HAP-1 (cell line): ENCODE results near the gene TLR9.

Source experiments
- DNase-seq, 2 experiments: peaks; one replicate each; pipeline ENCODE4 v3.0.0-alpha.2; 2016 to 2020; ENCODE audit warnings: low spot score in 2 of 2
- H3K27me3 ChIP-seq: fragments of 250-450 bp; sonication (Bioruptor Pico); 2 replicates; pipeline ENCODE4 v1.5.1; 2020; ENCODE audit warnings: low read depth, mild to moderate bottlenecking, moderate library complexity
- H3K36me3 ChIP-seq: fragments of 250-450 bp; sonication (Bioruptor Pico); replicated peaks from 2 replicates; pipeline ENCODE4 v1.5.1; 2020; ENCODE audit warnings: mild to moderate bottlenecking
- H3K4me1 ChIP-seq: fragments of 250-450 bp; sonication (Bioruptor Pico); 2 replicates; pipeline ENCODE4 v1.5.1; 2020; ENCODE audit warnings: mild to moderate bottlenecking
- H3K4me3 ChIP-seq: fragments of 250-450 bp; sonication (Bioruptor Pico); 2 replicates; pipeline ENCODE4 v1.5.1; 2020; ENCODE audit warnings: mild to moderate bottlenecking, moderate library complexity
- H3K9me3 ChIP-seq: fragments of 250-450 bp; sonication (Bioruptor Pico); 2 replicates; pipeline ENCODE4 v1.5.1; 2020; ENCODE audit warnings: mild to moderate bottlenecking, moderate library complexity
- in situ Hi-C: fragments of 300-500 bp; cut with MboI; formaldehyde crosslinking; loops from 3 replicates; pipeline ENCODE4 v1.14.3; 2020; ENCODE audit warnings: low sequenced_read_pairs, inconsistent platforms, mixed read lengths

The TLR9 gene

GRCh38 chr3:52233108-52233591 is 7.7 kb upstream of the TLR9 start:
- Histone ChIP-seq H3K9me3 (no peaks in the 10 kb centered on the region), H3K36me3 (peaks cover 32% of the 10 kb centered on the region), H3K4me1 (peaks cover 16% of the 10 kb centered on the region), H3K27me3 (no peaks in the 10 kb centered on the region), H3K4me3 (no peak overlapping the region)
- in situ Hi-C loops: loop anchor here (5.0 kb wide), 2 partner anchors 109 to 209 kb away; no protein-coding TSS in a partner anchor
- no peak for DNase-seq

GRCh38 chr3:52232279-52233107 is 7.0 kb upstream of the TLR9 start:
- in situ Hi-C loops: loop anchor here (5.0 kb wide), 2 partner anchors 110 to 210 kb away; no protein-coding TSS in a partner anchor
- peaks cover 9% of the 10 kb centered on the region for H3K4me1 ChIP-seq

DNA sequence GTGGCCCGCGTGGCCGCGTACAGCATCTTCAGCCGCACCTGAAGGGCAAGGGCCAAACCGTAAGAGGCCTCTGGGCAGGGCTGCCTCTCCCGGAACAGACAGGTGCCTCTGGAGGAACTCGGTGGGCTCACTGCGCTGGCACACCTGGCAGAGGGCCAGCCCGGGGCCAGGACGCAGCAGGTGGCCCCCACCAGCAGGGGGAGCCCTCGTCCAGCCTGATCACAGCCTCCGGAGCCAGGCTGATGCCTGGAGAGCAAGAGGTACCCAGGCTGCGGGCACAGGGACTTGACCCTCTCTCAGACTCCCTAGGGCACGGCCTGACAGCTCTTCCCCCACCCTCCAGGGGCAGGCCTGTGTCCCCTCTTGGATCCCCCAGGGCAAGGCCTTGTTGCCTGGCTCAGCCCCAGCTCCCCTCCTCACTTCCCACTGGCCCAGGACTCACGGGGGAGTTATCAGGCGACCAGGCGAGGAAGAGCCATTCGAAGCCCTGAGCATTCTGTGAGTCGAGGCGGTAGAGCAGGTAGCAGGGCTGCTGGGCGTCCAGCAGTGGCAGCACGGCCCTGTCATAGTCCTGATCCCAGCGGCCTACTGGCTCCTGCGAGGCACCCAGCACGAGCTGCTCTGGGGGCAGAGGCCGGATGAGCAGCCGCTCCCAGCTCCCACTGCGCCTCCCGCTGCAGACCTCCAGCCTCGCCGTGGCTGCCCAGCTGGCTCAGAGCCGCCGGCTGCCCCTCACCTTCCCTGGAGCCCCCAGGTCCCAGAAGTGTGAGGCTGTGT is 6.2 kb upstream of the TLR9 start:
- Histone ChIP-seq H3K4me3 (no peak overlapping the region), H3K27me3 (no peaks in the 10 kb centered on the region), H3K4me1 (peaks cover 3% of the 10 kb centered on the region; the same call in 1 of the 2 replicates), H3K36me3 (peaks cover 32% of the 10 kb centered on the region), H3K9me3 (no peaks in the 10 kb centered on the region)
- DNase-seq: peak in 1 of 2 experiments; percentile 89
- in situ Hi-C loops: loop anchor here (5.0 kb wide), 2 partner anchors 111 to 211 kb away; no protein-coding TSS in a partner anchor

More at GRCh38 chr3:52232279-52233107, 7.0 kb upstream of the TLR9 start:
- peaks cover 32% of the 10 kb centered on the region for H3K36me3 ChIP-seq
- no peak overlapping the region for H3K4me3 ChIP-seq
- no peaks in the 10 kb centered on the region for H3K27me3 ChIP-seq
- DNase-seq: no peak
- no peaks in the 10 kb centered on the region for H3K9me3 ChIP-seq

DNA sequence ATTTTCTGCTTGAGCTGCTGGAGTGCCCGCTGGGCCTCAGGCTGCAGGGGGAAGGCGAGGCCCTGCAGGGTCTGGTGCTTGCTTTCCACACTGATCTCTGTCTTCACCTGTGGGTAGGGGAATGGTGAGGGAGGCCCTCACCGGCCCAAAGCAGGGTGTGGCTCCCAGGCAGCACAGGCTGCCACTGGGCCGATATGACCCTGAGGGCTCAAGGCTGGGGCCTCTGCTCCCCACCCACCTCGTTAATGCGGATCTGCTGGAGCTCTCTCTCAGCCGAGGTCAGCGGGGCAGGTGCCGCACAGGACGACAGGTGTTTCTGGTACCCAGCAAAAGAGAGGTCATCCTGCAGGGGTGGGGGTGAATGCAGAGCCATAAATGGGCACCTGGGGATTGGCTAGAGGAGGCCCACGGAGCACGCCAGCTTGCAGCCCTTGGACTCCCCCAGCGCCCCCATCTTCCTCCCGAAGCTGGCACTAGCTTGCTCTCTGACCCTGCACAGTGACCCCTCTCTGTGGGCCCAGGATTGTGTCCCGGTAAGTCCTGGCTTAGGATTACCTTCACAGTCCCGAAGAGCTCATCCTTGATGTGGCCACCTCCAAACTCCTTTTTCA is 5.5 kb upstream of the TLR9 start:
- H3K4me1 ChIP-seq: no peaks in the 10 kb centered on the region
- H3K27me3 ChIP-seq: no peaks in the 10 kb centered on the region
- H3K4me3 ChIP-seq: no peak overlapping the region
- no peaks in the 10 kb centered on the region for H3K9me3 ChIP-seq
- DNase-seq: no peak
- in situ Hi-C loops: loop anchor here (5.0 kb wide), 2 partner anchors 111 to 211 kb away; no protein-coding TSS in a partner anchor
- H3K36me3 ChIP-seq: peaks cover 32% of the 10 kb centered on the region

DNA sequence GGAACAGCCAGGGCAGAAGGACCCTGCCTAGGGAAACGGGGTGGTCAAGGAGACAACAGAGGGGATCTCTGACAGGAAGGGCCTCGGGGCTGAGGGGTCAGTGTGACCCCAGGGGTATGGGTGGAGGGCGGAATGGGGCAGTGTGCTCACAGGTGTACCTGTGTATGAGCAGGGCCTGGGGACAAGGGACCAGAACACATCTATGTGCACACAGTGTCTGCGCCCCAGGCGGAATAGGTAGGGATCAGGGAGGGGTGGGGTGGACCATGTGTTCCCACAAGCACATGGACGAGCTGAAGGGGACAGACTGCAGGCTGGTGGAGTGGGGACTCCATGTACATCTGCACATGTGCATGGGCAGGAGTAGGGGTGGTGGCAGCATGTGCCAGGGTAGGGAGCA is 5.0 kb upstream of the TLR9 start:
- Histone ChIP-seq H3K9me3 (no peaks in the 10 kb centered on the region), H3K4me3 (no peak overlapping the region), H3K27me3 (no peaks in the 10 kb centered on the region), H3K4me1 (no peaks in the 10 kb centered on the region), H3K36me3 (peaks cover 32% of the 10 kb centered on the region)
- no peak for DNase-seq
- in situ Hi-C loops: loop anchor here (5.0 kb wide), 2 partner anchors 112 to 212 kb away; no protein-coding TSS in a partner anchor

- H3K4me1 ChIP-seq: no peaks in the 10 kb centered on the region
- in situ Hi-C loops: loop anchor here (5.0 kb wide), 2 partner anchors 113 to 213 kb away; no protein-coding TSS in a partner anchor
- H3K27me3 ChIP-seq: no peaks in the 10 kb centered on the region
- H3K36me3 ChIP-seq: peaks cover 32% of the 10 kb centered on the region
- DNase-seq: no peak
- no peak overlapping the region for H3K4me3 ChIP-seq
- no peaks in the 10 kb centered on the region for H3K9me3 ChIP-seq
Measured at GRCh38 chr3:52229656-52230055, 4.2 kb upstream of the TLR9 start.

DNA sequence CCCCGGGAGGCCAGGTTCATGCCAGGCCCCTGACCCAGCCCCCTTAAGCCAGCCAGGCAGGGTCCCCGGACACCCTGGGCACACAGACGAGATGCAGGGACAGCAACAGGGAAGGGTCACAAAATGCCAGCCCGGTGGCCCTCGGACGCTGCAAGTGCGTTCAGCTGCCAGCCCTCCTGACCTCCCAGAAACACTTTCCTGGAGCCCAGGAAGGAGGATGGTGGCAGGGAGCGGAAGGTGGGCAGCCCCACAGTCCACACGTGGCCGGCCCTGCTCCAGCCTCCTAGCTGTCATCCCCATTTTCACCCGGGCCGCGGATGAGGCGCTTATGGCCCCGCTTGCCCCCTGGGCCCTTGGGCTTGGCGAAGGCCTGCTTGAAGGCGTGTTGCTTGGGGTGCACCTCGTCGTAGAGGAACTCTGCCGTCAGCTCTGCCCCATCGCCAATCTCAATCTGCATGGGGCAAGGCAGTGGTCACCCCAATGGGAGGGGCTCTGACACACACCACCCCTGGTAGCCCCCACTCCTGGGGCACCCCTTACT is 3.4 kb upstream of the TLR9 start:
- H3K4me3 ChIP-seq: no peak overlapping the region
- no peaks in the 10 kb centered on the region for H3K27me3 ChIP-seq
- no peak for DNase-seq
- H3K36me3 ChIP-seq: peaks cover 32% of the 10 kb centered on the region
- no peaks in the 10 kb centered on the region for H3K9me3 ChIP-seq
- in situ Hi-C loops: no loop called here
- no peaks in the 10 kb centered on the region for H3K4me1 ChIP-seq

DNA sequence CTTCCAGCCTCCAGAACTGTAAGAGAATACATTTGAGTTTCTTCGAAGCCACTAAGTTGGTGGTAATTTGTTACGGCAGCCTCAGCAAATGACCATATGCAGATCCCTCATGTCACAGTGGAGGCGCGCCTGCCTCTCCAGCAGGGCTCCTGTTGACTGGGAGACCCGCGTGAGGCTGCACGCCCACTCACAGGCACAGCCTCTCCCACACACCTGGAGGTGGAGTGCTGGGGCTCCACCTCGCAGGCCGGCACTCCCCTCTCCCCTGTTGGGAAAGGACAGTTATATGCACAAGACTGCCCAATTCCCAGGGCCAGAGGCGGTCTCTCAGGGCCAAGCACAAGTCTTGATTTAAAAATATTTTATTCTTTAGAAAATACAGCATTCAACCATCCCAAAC is 2.8 kb upstream of the TLR9 start:
- peaks cover 32% of the 10 kb centered on the region for H3K36me3 ChIP-seq
- in situ Hi-C loops: no loop called here
- no peak for DNase-seq

DNA sequence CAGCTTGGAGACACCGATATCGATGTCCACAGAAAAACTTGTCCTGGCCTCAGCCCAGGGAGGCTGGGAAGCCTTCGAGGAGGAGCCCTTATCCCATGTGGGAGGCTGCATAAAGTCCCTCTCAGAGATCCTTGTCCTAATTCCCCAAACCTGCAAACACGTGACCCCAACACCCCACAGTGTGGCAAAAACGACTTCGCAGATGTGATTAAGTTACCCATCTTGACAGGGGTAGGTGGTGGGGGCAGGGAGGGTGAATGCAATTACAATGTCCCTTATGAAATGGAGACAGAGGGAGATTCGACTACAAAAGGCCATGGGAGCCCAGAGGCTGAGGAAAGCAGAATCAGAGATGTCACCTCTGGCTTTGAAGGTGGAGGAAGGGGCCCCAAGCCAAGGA is 2.3 kb upstream of the TLR9 start:
- no peak for DNase-seq
- H3K4me1 ChIP-seq: no peaks in the 10 kb centered on the region
- H3K36me3 ChIP-seq: peaks cover 32% of the 10 kb centered on the region
- H3K27me3 ChIP-seq: no peaks in the 10 kb centered on the region
- no peaks in the 10 kb centered on the region for H3K9me3 ChIP-seq
- no peak overlapping the region for H3K4me3 ChIP-seq
- in situ Hi-C loops: no loop called here

More for the DNA sequence above, 2.8 kb upstream of the TLR9 start:
- Histone ChIP-seq H3K4me3 (no peak overlapping the region), H3K9me3 (no peaks in the 10 kb centered on the region), H3K4me1 (no peaks in the 10 kb centered on the region), H3K27me3 (no peaks in the 10 kb centered on the region)

DNA sequence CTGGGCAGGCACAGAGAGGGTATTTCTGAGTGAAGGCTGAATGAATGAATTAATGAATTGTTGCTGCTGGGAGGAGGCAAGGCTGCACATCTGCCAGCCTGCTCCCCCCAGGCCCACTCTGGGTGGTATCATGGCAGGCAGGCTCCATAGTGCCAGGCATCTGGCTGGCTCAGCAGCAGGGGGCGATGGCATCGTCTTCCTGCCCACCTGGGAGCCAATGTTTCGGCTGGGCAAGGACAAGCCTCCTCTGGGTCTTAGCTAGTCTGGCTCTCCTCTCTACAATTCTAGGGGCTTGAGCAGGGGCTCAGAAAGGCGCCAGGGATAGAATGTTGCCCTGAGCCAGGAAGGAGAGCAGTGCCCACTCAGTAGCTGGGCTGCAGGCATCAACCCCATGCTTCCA is 1.7 kb upstream of the TLR9 start:
- in situ Hi-C loops: no loop called here
- Histone ChIP-seq H3K9me3 (no peaks in the 10 kb centered on the region), H3K4me3 (no peak overlapping the region), H3K27me3 (no peaks in the 10 kb centered on the region), H3K4me1 (no peaks in the 10 kb centered on the region), H3K36me3 (peaks cover 32% of the 10 kb centered on the region)
- no peak for DNase-seq

- Histone ChIP-seq H3K4me1 (no peaks in the 10 kb centered on the region), H3K4me3 (no peak overlapping the region), H3K9me3 (no peaks in the 10 kb centered on the region), H3K36me3 (peaks cover 27% of the 10 kb centered on the region), H3K27me3 (no peaks in the 10 kb centered on the region)
- in situ Hi-C loops: no loop called here
- DNase-seq: no peak
Measured at GRCh38 chr3:52226229-52226817, 878 bp upstream of the TLR9 start.

GRCh38 chr3:52223449-52224408 is 1.7 kb downstream of the TLR9 start:
- Histone ChIP-seq H3K9me3 (no peaks in the 10 kb centered on the region), H3K36me3 (peaks cover under 1% of the 10 kb centered on the region), H3K27me3 (no peaks in the 10 kb centered on the region), H3K4me3 (no peak overlapping the region), H3K4me1 (no peaks in the 10 kb centered on the region)
- DNase-seq: no peak
- in situ Hi-C loops: no loop called here
